ENCODE measurements around the gene ZMIZ1. TPM values are rescaled to one million over a fixed set of nuclear protein-coding genes. Genes with fewer than 3 reads are reported as not detected.
A peak's percentile ranks its signal among the peaks of the same experiment; 100 is the strongest.

Gene ZMIZ1
- total and polyA plus RNA-seq, 2 donors (not counting 1 experiment from before 2014, with no cell fraction given) = 6.3 to 30.6 TPM

- no peaks in the 10 kb centered on the region for H3K27me3 ChIP-seq (ENCODE audit: control insufficient read depth, insufficient read depth, low read length)
- TF ChIP-seq EZH2 (IDR thresholded peaks at IDR 0.05; ENCODE audit: low read length, missing control alignments) (no peak), CTCF (conservative IDR thresholded peaks at IDR 0.05 in 1 of 2, IDR thresholded peaks at IDR 0.05 in 1 of 2; ENCODE audit: low read depth in 1 of 2, low read length in 2 of 2) (no peak)
- H2AFZ ChIP-seq (ENCODE audit: low read length) = no peak overlapping the region
- H3K79me2 ChIP-seq (ENCODE audit: control insufficient read depth, insufficient read depth, low read length) = peaks cover 29% of the 10 kb centered on the region
- H3K4me1 ChIP-seq (ENCODE audit: control insufficient read depth, extremely low read depth, insufficient read depth, low read length) = peaks cover 60% of the 10 kb centered on the region
- DNase-seq (ENCODE audit: low read depth in 2 of 2) = no peak
- H3K9me3 ChIP-seq (ENCODE audit: control insufficient read depth, insufficient read depth, low read depth, low read length) = no peaks in the 10 kb centered on the region
- peaks cover 25% of the 10 kb centered on the region for H3K36me3 ChIP-seq (ENCODE audit: control insufficient read depth, insufficient read depth, low read length)
- peak overlapping the region; percentile 75 for H3K27ac ChIP-seq (ENCODE audit: insufficient read depth, low read length)
- H3K4me2 ChIP-seq (ENCODE audit: extremely low read depth, insufficient read depth, low read length) = peak overlapping the region; percentile 52
- H3K9ac ChIP-seq (ENCODE audit: insufficient read depth, low read length) = no peak overlapping the region
- H4K20me1 ChIP-seq (ENCODE audit: control insufficient read depth, extremely low read depth, insufficient read depth, low read length) = no peaks in the 10 kb centered on the region
- H3K4me3 ChIP-seq (replicated peaks in 1 of 4; ENCODE audit: control extremely low read depth in 1 of 4, insufficient read depth in 1 of 4, low read depth in 3 of 4, low read length in 4 of 4) = no peak overlapping the region
Observed at GRCh38 chr10:79184657-79185056, 115.9 kb downstream of the ZMIZ1 start.

- peaks cover 27% of the 10 kb centered on the region for H3K36me3 ChIP-seq (ENCODE audit: control insufficient read depth, insufficient read depth, low read length)
- no peaks in the 10 kb centered on the region for H3K9me3 ChIP-seq (ENCODE audit: control insufficient read depth, insufficient read depth, low read depth, low read length)
- H3K79me2 ChIP-seq (ENCODE audit: control insufficient read depth, insufficient read depth, low read length) = peaks cover 27% of the 10 kb centered on the region
- no peaks in the 10 kb centered on the region for H3K27me3 ChIP-seq (ENCODE audit: control insufficient read depth, insufficient read depth, low read length)
- no peak overlapping the region for H3K4me3 ChIP-seq (replicated peaks in 1 of 4; ENCODE audit: control extremely low read depth in 1 of 4, insufficient read depth in 1 of 4, low read depth in 3 of 4, low read length in 4 of 4)
- peak; percentile 48 to 52 for DNase-seq (ENCODE audit: low read depth in 2 of 2)
- peak overlapping the region; percentile 52 for H3K4me2 ChIP-seq (ENCODE audit: extremely low read depth, insufficient read depth, low read length)
- no peak overlapping the region for H3K9ac ChIP-seq (ENCODE audit: insufficient read depth, low read length)
- TF ChIP-seq CTCF (conservative IDR thresholded peaks at IDR 0.05 in 1 of 2, IDR thresholded peaks at IDR 0.05 in 1 of 2; ENCODE audit: low read depth in 1 of 2, low read length in 2 of 2) = no peak
- no peak for TF ChIP-seq EZH2 (IDR thresholded peaks at IDR 0.05; ENCODE audit: low read length, missing control alignments)
- no peaks in the 10 kb centered on the region for H4K20me1 ChIP-seq (ENCODE audit: control insufficient read depth, extremely low read depth, insufficient read depth, low read length)
- peaks cover 59% of the 10 kb centered on the region for H3K4me1 ChIP-seq (ENCODE audit: control insufficient read depth, extremely low read depth, insufficient read depth, low read length)
- H3K27ac ChIP-seq (ENCODE audit: insufficient read depth, low read length) = peak overlapping the region; percentile 75
- no peak overlapping the region for H2AFZ ChIP-seq (ENCODE audit: low read length)
Observed at GRCh38 chr10:79185067-79185774, 116.5 kb downstream of the ZMIZ1 start.

GRCh38 chr10:79185796-79186374, 117.1 kb downstream of the ZMIZ1 start:
- Histone ChIP-seq H3K27me3 (ENCODE audit: control insufficient read depth, insufficient read depth, low read length) (no peaks in the 10 kb centered on the region), H3K9ac (ENCODE audit: insufficient read depth, low read length) (no peak overlapping the region), H3K79me2 (ENCODE audit: control insufficient read depth, insufficient read depth, low read length) (peaks cover 29% of the 10 kb centered on the region), H3K27ac (ENCODE audit: insufficient read depth, low read length) (peak overlapping the region; percentile 75), H3K4me3 (replicated peaks in 1 of 4; ENCODE audit: control extremely low read depth in 1 of 4, insufficient read depth in 1 of 4, low read depth in 3 of 4, low read length in 4 of 4) (no peak overlapping the region), H3K4me2 (ENCODE audit: extremely low read depth, insufficient read depth, low read length) (peak overlapping the region; percentile 15), H3K4me1 (ENCODE audit: control insufficient read depth, extremely low read depth, insufficient read depth, low read length) (peaks cover 54% of the 10 kb centered on the region), H3K36me3 (ENCODE audit: control insufficient read depth, insufficient read depth, low read length) (peaks cover 25% of the 10 kb centered on the region), H3K9me3 (ENCODE audit: control insufficient read depth, insufficient read depth, low read depth, low read length) (no peaks in the 10 kb centered on the region), H4K20me1 (ENCODE audit: control insufficient read depth, extremely low read depth, insufficient read depth, low read length) (no peaks in the 10 kb centered on the region), H2AFZ (ENCODE audit: low read length) (no peak overlapping the region)
- DNase-seq (ENCODE audit: low read depth in 2 of 2) = no peak
- no peak for TF ChIP-seq CTCF (conservative IDR thresholded peaks at IDR 0.05 in 1 of 2, IDR thresholded peaks at IDR 0.05 in 1 of 2; ENCODE audit: low read depth in 1 of 2, low read length in 2 of 2)
- TF ChIP-seq EZH2 (IDR thresholded peaks at IDR 0.05; ENCODE audit: low read length, missing control alignments) = no peak

Data from fibroblast of lung (primary cell).